C4-2B (cell line): ENCODE results near the gene BORCS5.

Experiments used
- ZFX ChIP-seq: fragments of 450-650 bp; IDR thresholded peaks from 2 replicates; pipeline ENCODE4 v1.6.1; 2017
- TF ChIP-seq, protein P1 (sequence below): fragments of 450-650 bp; conservative IDR thresholded peaks from 2 replicates; pipeline ENCODE4 v1.5.1; 2017; ENCODE audit warnings: mild to moderate bottlenecking

DNA sequence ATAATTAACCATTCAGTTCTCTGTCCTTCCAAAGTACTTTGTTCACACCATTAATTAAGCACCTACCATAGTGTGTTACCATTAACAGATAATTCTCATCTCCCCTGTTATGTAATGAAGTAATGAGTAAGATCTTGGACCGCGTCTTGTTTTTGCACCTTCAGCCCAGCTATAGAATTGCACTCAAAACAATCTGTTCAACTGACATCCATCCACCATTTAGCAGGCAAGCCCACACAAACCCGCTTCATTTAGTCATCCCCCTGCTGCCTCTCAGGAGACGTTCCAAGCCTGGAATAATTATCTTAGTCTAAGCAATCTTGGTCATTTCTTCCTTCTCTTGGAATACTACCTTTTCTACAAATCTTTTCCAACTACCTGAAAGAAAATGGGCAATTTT lies 131.4 kb downstream of the BORCS5 start:
- TF ChIP-seq, protein P1, sequence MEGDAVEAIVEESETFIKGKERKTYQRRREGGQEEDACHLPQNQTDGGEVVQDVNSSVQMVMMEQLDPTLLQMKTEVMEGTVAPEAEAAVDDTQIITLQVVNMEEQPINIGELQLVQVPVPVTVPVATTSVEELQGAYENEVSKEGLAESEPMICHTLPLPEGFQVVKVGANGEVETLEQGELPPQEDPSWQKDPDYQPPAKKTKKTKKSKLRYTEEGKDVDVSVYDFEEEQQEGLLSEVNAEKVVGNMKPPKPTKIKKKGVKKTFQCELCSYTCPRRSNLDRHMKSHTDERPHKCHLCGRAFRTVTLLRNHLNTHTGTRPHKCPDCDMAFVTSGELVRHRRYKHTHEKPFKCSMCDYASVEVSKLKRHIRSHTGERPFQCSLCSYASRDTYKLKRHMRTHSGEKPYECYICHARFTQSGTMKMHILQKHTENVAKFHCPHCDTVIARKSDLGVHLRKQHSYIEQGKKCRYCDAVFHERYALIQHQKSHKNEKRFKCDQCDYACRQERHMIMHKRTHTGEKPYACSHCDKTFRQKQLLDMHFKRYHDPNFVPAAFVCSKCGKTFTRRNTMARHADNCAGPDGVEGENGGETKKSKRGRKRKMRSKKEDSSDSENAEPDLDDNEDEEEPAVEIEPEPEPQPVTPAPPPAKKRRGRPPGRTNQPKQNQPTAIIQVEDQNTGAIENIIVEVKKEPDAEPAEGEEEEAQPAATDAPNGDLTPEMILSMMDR = no peak
- TF ChIP-seq ZFX = no peak
